K562 (cell line): Measurements from ENCODE around the gene SERPIND1. TPM values are rescaled to one million over a fixed set of nuclear protein-coding genes. Genes with fewer than 3 reads are reported as not detected.

ENCODE experiments used
- ATAC-seq: fragments of 200-7000 bp; cut with Tn5 transposase; 3 replicates; pipeline ENCODE4 v1.9.1; 2020; ENCODE audit warnings: moderate library complexity
- BruUV-seq: library from RNA; stranded (reverse); fragments of 400-500 nt; replicated peaks from 2 replicates; lab custom pipeline; 2021; lab: Mats Ljungman, UMichigan
- CTCF ChIA-PET: fragments of 300-600 bp; formaldehyde crosslinking; extraction: SDS; loops from one replicate; lab custom pipeline; 2021; ENCODE audit warnings: low intra/inter-chr PET ratio; lab: Yijun Ruan, JAX
- POLR2A ChIA-PET: fragments of 300-600, 350-650 bp; sonication (Branson Sonifier 250); formaldehyde crosslinking; extraction: SDS; loops from one replicate; lab custom pipeline; 2021; ENCODE audit warnings: antibody characterized with exemption, inconsistent platforms; lab: Yijun Ruan, JAX
- DNase-seq, 4 experiments: peaks; one replicate each; pipeline versions ENCODE4 v3.0.0 to v3.0.0-alpha.2; 2011 to 2018; ENCODE audit warnings: low spot score in 3 of 4, mixed read lengths in 3 of 4; ENCODE audit errors: extremely low read depth in 1 of 4
- FAIRE-seq: peaks from 2 replicates; lab custom pipeline; 2011; peaks lifted over from hg19 to GRCh38; lab: Jason Lieb, UNC
- H2AFZ ChIP-seq: 2 replicates; pipeline ENCODE4 v1.6.0; 2011; ENCODE audit warnings: low read depth, low read length, control low read depth, inconsistent platforms
- H3K27ac ChIP-seq: fragments of 200-600 bp; 3 replicates; pipeline ENCODE4 v1.8.0; 2011; ENCODE audit warnings: low read depth, mild to moderate bottlenecking, control low read depth, inconsistent platforms, low read length, moderate library complexity, mixed read lengths; ENCODE audit errors: extremely low read depth
- H3K27me3 ChIP-seq, 2 experiments: fragments of 300-600 bp in 1 of 2; 2 replicates in 1 of 2; 3 replicates in 1 of 2; pipeline versions ENCODE4 v1.6.0 to v1.8.0; 2011; ENCODE audit warnings: inconsistent platforms in 2 of 2, low read length in 2 of 2, mild to moderate bottlenecking in 1 of 2, mixed read lengths in 1 of 2, moderate library complexity in 1 of 2; ENCODE audit not compliant: control insufficient read depth in 2 of 2, insufficient read depth in 2 of 2
- H3K36me3 ChIP-seq: fragments of 300-600 bp; 3 replicates; pipeline ENCODE4 v1.8.0; 2011; ENCODE audit warnings: mild to moderate bottlenecking, low read length, inconsistent platforms; ENCODE audit not compliant: control insufficient read depth, insufficient read depth
- H3K4me1 ChIP-seq, 2 experiments: fragments of 200-600 bp in 1 of 2; replicated peaks in 1 of 2; 2 replicates in 1 of 2; 3 replicates in 1 of 2; pipeline versions ENCODE4 v1.5.1 to v1.8.0; 2011; ENCODE audit warnings: inconsistent platforms in 2 of 2, low read length in 2 of 2, mild to moderate bottlenecking in 1 of 2, mixed read lengths in 1 of 2, moderate library complexity in 1 of 2; ENCODE audit not compliant: control insufficient read depth in 2 of 2, insufficient read depth in 2 of 2
- H3K4me2 ChIP-seq: 2 replicates; pipeline ENCODE4 v1.6.1; 2011; ENCODE audit warnings: low read length, control low read depth, inconsistent platforms, mixed read lengths; ENCODE audit not compliant: insufficient read depth
- H3K4me3 ChIP-seq: fragments of 200-600 bp; sonication (generic), shearing (Covaris generic); 2 replicates; pipeline ENCODE4 v1.5.1; 2016; ENCODE audit warnings: control low read depth, inconsistent platforms
- H3K79me2 ChIP-seq: fragments of 200-600 bp; 3 replicates; pipeline ENCODE4 v1.8.0; 2011; ENCODE audit warnings: low read length, inconsistent platforms; ENCODE audit not compliant: control insufficient read depth, insufficient read depth
- H3K9ac ChIP-seq, 2 experiments: 2 replicates each; pipeline versions ENCODE4 v1.6.0 to v1.6.1; 2011; ENCODE audit warnings: low read depth in 2 of 2, low read length in 2 of 2, control low read depth in 1 of 2, inconsistent platforms in 1 of 2, mild to moderate bottlenecking in 1 of 2, mixed read lengths in 1 of 2; ENCODE audit not compliant: insufficient read depth in 1 of 2
- H3K9me1 ChIP-seq: one replicate; pipeline ENCODE4 v1.6.0; 2011; ENCODE audit warnings: inconsistent platforms, mild to moderate bottlenecking, low read length, moderate library complexity; ENCODE audit not compliant: control insufficient read depth, insufficient read depth
- H3K9me3 ChIP-seq: replicated peaks from 2 replicates; pipeline ENCODE4 v1.5.1; 2011; ENCODE audit warnings: low read depth, low read length, inconsistent platforms; ENCODE audit not compliant: control insufficient read depth, insufficient read depth
- H4K20me1 ChIP-seq: replicated peaks from 2 replicates; pipeline ENCODE4 v1.6.1; 2011; ENCODE audit warnings: low read length, inconsistent platforms, mixed read lengths; ENCODE audit not compliant: control insufficient read depth, insufficient read depth
- CBX2 ChIP-seq: fragments of 200-600 bp; sonication (generic); IDR thresholded peaks from one replicate; pipeline ENCODE4 v1.6.1; 2012; ENCODE audit warnings: mild to moderate bottlenecking, low read length, inconsistent platforms; ENCODE audit not compliant: insufficient read depth, poor library complexity, severe bottlenecking
- CHD1 ChIP-seq: fragments of 200-600 bp; sonication (generic); IDR thresholded peaks from one replicate; pipeline ENCODE4 v1.6.1; 2012; ENCODE audit warnings: mild to moderate bottlenecking, moderate library complexity, low read length, inconsistent platforms
- E2F3 ChIP-seq: fragments of 250-450 bp; sonication (Bioruptor Pico); IDR thresholded peaks from 2 replicates; pipeline ENCODE4 v1.4.0; 2020; ENCODE audit warnings: mild to moderate bottlenecking
- EP300 ChIP-seq: IDR thresholded peaks from 2 replicates; pipeline ENCODE4 v1.6.1; 2012; ENCODE audit warnings: low read length, improper control_type of control experiment
- HDGF ChIP-seq: fragments of 450-650 bp; IDR thresholded peaks from 2 replicates; pipeline ENCODE4 v1.6.1; 2016
- IRF1 ChIP-seq: sonication (generic); formaldehyde crosslinking; IDR thresholded peaks from 2 replicates; pipeline ENCODE4 v1.8.0; 2022; ENCODE audit warnings: missing genetic modification reagents, mild to moderate bottlenecking, borderline replicate concordance
- NR2C1 ChIP-seq, 2 experiments: fragments of 450-650 bp; IDR thresholded peaks; 2 replicates each; pipeline ENCODE4 v1.6.1; 2017; ENCODE audit warnings: mild to moderate bottlenecking in 2 of 2, antibody characterized with exemption in 1 of 2, inconsistent platforms in 1 of 2, missing compliant biosample characterization in 1 of 2, missing genetic modification characterization in 1 of 2
- PATZ1 ChIP-seq: fragments of 250-450 bp; sonication (Bioruptor Pico); IDR thresholded peaks from 2 replicates; pipeline ENCODE4 v1.5.0; 2020; ENCODE audit warnings: mild to moderate bottlenecking, borderline replicate concordance
- POLR3G ChIP-seq: IDR thresholded peaks from 2 replicates; pipeline ENCODE4 v1.6.1; 2011; ENCODE audit not compliant: insufficient read length, insufficient replicate concordance; ENCODE audit errors: extremely low read depth
- RB1 ChIP-seq: fragments of 450-650 bp; IDR thresholded peaks from 2 replicates; pipeline ENCODE4 v1.6.1; 2017; ENCODE audit warnings: low read depth, mild to moderate bottlenecking
- THRA ChIP-seq: fragments of 450-650 bp; IDR thresholded peaks from 2 replicates; pipeline ENCODE4 v1.6.1; 2017; ENCODE audit warnings: mild to moderate bottlenecking, moderate library complexity
- TRIM24 ChIP-seq, 2 experiments: fragments of 450-650 bp; IDR thresholded peaks; 2 replicates each; pipeline ENCODE4 v1.6.1; 2016
- ZKSCAN1 ChIP-seq: fragments of 150-350 bp; IDR thresholded peaks from 2 replicates; pipeline ENCODE4 v1.6.1; 2016; ENCODE audit warnings: low read depth, low read length
- ZNF589 ChIP-seq: fragments of 200-800 bp; sonication (Bioruptor generic); IDR thresholded peaks from 2 replicates; pipeline ENCODE4 v1.6.1; 2016; ENCODE audit warnings: low read depth, missing genetic modification characterization, missing compliant biosample characterization
- WGBS: fragments of 100-300 bp; shearing (Covaris generic); methylation state at CpG from one replicate; pipeline ENCODE4 v1.1.6; 2016; ENCODE audit warnings: low coverage, mixed read lengths; ENCODE audit not compliant: insufficient coverage; ENCODE audit errors: missing lambda C conversion rate; 5-methylcytosine and 5-hydroxymethylcytosine counted together
- in situ Hi-C: fragments of 300-500 bp; cut with MboI; formaldehyde crosslinking; loops from 4 replicates; pipeline ENCODE4 v1.15.0; 2018; ENCODE audit warnings: inconsistent platforms, mixed read lengths
- intact Hi-C: fragments of 100-400 bp; cut with micrococcal nuclease; formaldehyde crosslinking; loops from 2 replicates; pipeline ENCODE4 v1.14.2; 2022
- polyA plus RNA-seq, 8 experiments: library from polyadenylated mRNA; depleted of rRNA in 4 of 8; stranded (reverse) in 5 of 8; unstranded in 3 of 8; fragments of >200 nt; fragmentation: Nextera tagmentation in 2 of 8; fragmentation: Illumina TruSeq in 1 of 8; extraction: Ambion mirVana in 2 of 8; extraction: Trizol in 1 of 8; gene quantifications; 2 replicates each; pipeline versions ENCODE4 v1.2.1 to v1.2.3, GENCODE V29; 2011 to 2014; ENCODE audit warnings: inconsistent platforms in 1 of 8, missing spikeins in 1 of 8
- total RNA-seq, 7 experiments: library from RNA; depleted of rRNA in 6 of 7; stranded (reverse); fragments of >200 nt in 6 of 7; fragmentation: Illumina TruSeq in 2 of 7; extraction: Trizol in 2 of 7; gene quantifications; 2 replicates each; pipeline versions ENCODE4 v1.2.1 to v1.2.3, GENCODE V29; 2011 to 2021; ENCODE audit warnings: low replicate concordance in 1 of 7

The SERPIND1 gene
- total and polyA plus RNA-seq, 9 of the 15 experiments (the other 6 are each of a cell fraction or from before 2014, with no cell fraction given): 0.04 to 0.11 (median 0.09) TPM; not detected in 6

GRCh38 chr22:20803696-20804324 lies 29.9 kb downstream of the SERPIND1 start (continued):
- no peak; the same call in 1 of the 2 replicates for TF ChIP-seq IRF1 (CRISPR knock-in tag)
- TF ChIP-seq CHD1: no peak
- peak; percentile 57; the same call in 1 of the 2 replicates for TF ChIP-seq RB1
- TF ChIP-seq THRA: no peak
- no peak for TF ChIP-seq ZNF589 (CRISPR knock-in tag)
- no peak for TF ChIP-seq TRIM24 (IDR thresholded peaks at IDR 0.05)

- 81% methylated on average over 6 of the region's 6 CpGs for WGBS
- no peak for FAIRE-seq
- TF ChIP-seq CHD1 (no peak), CBX2 (no peak), PATZ1 (CRISPR knock-in tag) (no peak), NR2C1 (IDR thresholded peaks at IDR 0.05) (no peak), NR2C1 (tag; IDR thresholded peaks at IDR 0.05) (no peak), POLR3G (no peak), E2F3 (CRISPR knock-in tag) (no peak), HDGF (no peak), ZKSCAN1 (no peak), EP300 (no peak)
Observed at GRCh38 chr22:20804650-20805049, 30.7 kb downstream of the SERPIND1 start.

More at GRCh38 chr22:20804650-20805049, 30.7 kb downstream of the SERPIND1 start:
- DNase-seq (no peak), ATAC-seq (peak; percentile 4; the same call in 2 of the 3 replicates)
- CTCF ChIA-PET: interaction anchor here (0.5 to 3.8 kb wide), 4 partner anchors 48 to 143 kb away, joined by 3 to 27 read pairs (median 4); partner anchors contain the start of gene CRKL
- Histone ChIP-seq H3K9me1 (no peaks in the 10 kb centered on the region), H3K4me1 (peaks cover 3 to 13% of the 10 kb centered on the region in 2 experiments; a peak in 3 of 5 replicates), H3K79me2 (no peaks in the 10 kb centered on the region), H2AFZ (no peak overlapping the region), H3K9ac (peak overlapping the region in 1 of 2 experiments; percentile 39; a peak in 2 of 4 replicates), H3K36me3 (peaks cover 86% of the 10 kb centered on the region), H3K27ac (no peak overlapping the region), H3K4me3 (no peak overlapping the region), H3K27me3 (no peaks in the 10 kb centered on the region), H3K9me3 (no peaks in the 10 kb centered on the region), H3K4me2 (no peak overlapping the region), H4K20me1 (peaks cover 8% of the 10 kb centered on the region; the same call in 1 of the 2 replicates)
- intact Hi-C loops: loop anchor here (1.0 to 5.0 kb wide), 5 partner anchors 63 to 198 kb away; partner anchors contain the start of genes CRKL and THAP7
- POLR2A ChIA-PET: interaction anchor here (0.6 to 15.3 kb wide), 14 partner anchors 9 to 817 kb away, joined by 3 to 172 read pairs (median 4); no protein-coding TSS in a partner anchor
- in situ Hi-C loops: no loop called here
- no TSS peak for BruUV-seq
